MM.1S (cell line): ENCODE results near the gene ACTL7A.
"Not testable (repeated sequence)": the region's sequence is repeated elsewhere in the genome, so short reads cannot be mapped to it uniquely, and the experiment has no call there.

ENCODE experiments used
- DNase-seq: peaks from one replicate; pipeline ENCODE4 v3.0.0-alpha.2; 2015
- H2AFZ ChIP-seq: fragments of 300-600 bp; sonication (generic); 2 replicates; pipeline ENCODE4 v1.6.0; 2016; ENCODE audit warnings: antibody characterized with exemption, low read length
- H3F3A ChIP-seq: fragments of 300-600 bp; sonication (generic); 2 replicates; pipeline ENCODE4 v1.6.1; 2016; ENCODE audit warnings: mild to moderate bottlenecking, antibody characterized with exemption, low read length, moderate library complexity, mixed read lengths; ENCODE audit not compliant: insufficient read depth
- H3K27ac ChIP-seq: fragments of 300-600 bp; sonication (generic); 2 replicates; pipeline ENCODE4 v1.5.1; 2016; ENCODE audit warnings: mild to moderate bottlenecking, low read length
- H3K27me3 ChIP-seq: fragments of 300-600 bp; sonication (generic); replicated peaks from 2 replicates; pipeline ENCODE4 v1.6.0; 2016; ENCODE audit warnings: low read length; ENCODE audit not compliant: insufficient read depth
- H3K36me3 ChIP-seq: fragments of 300-600 bp; sonication (generic); replicated peaks from 2 replicates; pipeline ENCODE4 v1.6.1; 2016; ENCODE audit warnings: mild to moderate bottlenecking, low read length, mixed read lengths; ENCODE audit not compliant: insufficient read depth
- H3K4me1 ChIP-seq: fragments of 300-600 bp; sonication (generic); 2 replicates; pipeline ENCODE4 v1.6.1; 2016; ENCODE audit warnings: low read length, mixed read lengths
- H3K4me2 ChIP-seq: fragments of 300-600 bp; sonication (generic); 2 replicates; pipeline ENCODE4 v1.6.0; 2016; ENCODE audit warnings: low read depth, low read length
- H3K4me3 ChIP-seq: fragments of 300-600 bp; sonication (generic); 2 replicates; pipeline ENCODE4 v1.5.1; 2016; ENCODE audit warnings: low read length, mixed read lengths
- H3K79me2 ChIP-seq: fragments of 300-600 bp; sonication (generic); 2 replicates; pipeline ENCODE4 v1.6.1; 2016; ENCODE audit warnings: mixed run types, low read length, mixed read lengths
- H3K9ac ChIP-seq: fragments of 300-600 bp; sonication (generic); 2 replicates; pipeline ENCODE4 v1.6.1; 2016; ENCODE audit warnings: low read length, mixed read lengths
- H3K9me2 ChIP-seq: fragments of 300-600 bp; sonication (generic); replicated peaks from 2 replicates; pipeline ENCODE4 v1.6.1; 2016; ENCODE audit warnings: mild to moderate bottlenecking, low read length, mixed read lengths; ENCODE audit not compliant: insufficient read depth
- H3K9me3 ChIP-seq: fragments of 300-600 bp; sonication (generic); replicated peaks from 2 replicates; pipeline ENCODE4 v1.6.1; 2016; ENCODE audit warnings: mild to moderate bottlenecking, low read length, mixed read lengths; ENCODE audit not compliant: insufficient read depth
- H4K20me1 ChIP-seq: fragments of 300-600 bp; sonication (generic); 2 replicates; pipeline ENCODE4 v1.6.1; 2016; ENCODE audit warnings: mild to moderate bottlenecking, low read length, moderate library complexity, mixed read lengths; ENCODE audit not compliant: insufficient read depth
- EZH2 ChIP-seq: fragments of 300-600 bp; sonication (generic); optimal IDR thresholded peaks from 2 replicates; pipeline ENCODE3; 2017; ENCODE audit warnings: low read depth, mild to moderate bottlenecking, antibody characterized with exemption, low read length, mixed read lengths
- EZH2phosphoT487 ChIP-seq: fragments of 300-600 bp; sonication (generic); IDR thresholded peaks from 2 replicates; pipeline ENCODE4 v1.6.1; 2018; ENCODE audit warnings: antibody characterized with exemption, low read length
- TF ChIP-seq, protein P1 (sequence below): fragments of 300-600 bp; sonication (generic); IDR thresholded peaks from 2 replicates; pipeline ENCODE4 v1.5.1; 2016; ENCODE audit warnings: antibody characterized with exemption, low read length, mixed read lengths

The ACTL7A gene

DNA sequence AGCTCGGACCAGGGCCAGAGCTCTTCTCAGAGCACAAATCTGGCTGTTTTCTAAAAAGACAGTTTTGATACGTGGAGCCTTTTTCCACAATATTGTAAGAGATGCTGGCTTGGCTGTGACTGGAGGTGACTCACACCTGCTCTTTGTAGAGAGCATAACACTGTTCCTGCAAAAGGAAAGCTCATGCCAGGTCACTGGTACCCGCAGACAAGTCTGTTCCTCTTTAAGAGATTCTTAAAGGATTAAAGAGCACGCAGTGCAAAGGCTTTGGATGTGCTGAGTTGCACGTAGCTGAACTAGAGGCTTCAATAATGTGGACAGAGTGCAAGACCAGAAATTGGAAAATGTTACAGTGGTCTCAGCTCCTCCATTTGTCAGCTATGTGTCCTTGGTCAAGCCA is 25.3 kb upstream of the ACTL7A start:
- DNase-seq = no peak
- no peaks in the 10 kb centered on the region for H3F3A ChIP-seq
- H3K79me2 ChIP-seq = no peaks in the 10 kb centered on the region
- no peak overlapping the region for H2AFZ ChIP-seq
- no peak overlapping the region for H3K9ac ChIP-seq
- H3K9me2 ChIP-seq = no peaks in the 10 kb centered on the region
- TF ChIP-seq, protein P1, sequence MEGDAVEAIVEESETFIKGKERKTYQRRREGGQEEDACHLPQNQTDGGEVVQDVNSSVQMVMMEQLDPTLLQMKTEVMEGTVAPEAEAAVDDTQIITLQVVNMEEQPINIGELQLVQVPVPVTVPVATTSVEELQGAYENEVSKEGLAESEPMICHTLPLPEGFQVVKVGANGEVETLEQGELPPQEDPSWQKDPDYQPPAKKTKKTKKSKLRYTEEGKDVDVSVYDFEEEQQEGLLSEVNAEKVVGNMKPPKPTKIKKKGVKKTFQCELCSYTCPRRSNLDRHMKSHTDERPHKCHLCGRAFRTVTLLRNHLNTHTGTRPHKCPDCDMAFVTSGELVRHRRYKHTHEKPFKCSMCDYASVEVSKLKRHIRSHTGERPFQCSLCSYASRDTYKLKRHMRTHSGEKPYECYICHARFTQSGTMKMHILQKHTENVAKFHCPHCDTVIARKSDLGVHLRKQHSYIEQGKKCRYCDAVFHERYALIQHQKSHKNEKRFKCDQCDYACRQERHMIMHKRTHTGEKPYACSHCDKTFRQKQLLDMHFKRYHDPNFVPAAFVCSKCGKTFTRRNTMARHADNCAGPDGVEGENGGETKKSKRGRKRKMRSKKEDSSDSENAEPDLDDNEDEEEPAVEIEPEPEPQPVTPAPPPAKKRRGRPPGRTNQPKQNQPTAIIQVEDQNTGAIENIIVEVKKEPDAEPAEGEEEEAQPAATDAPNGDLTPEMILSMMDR = no peak
- no peak for TF ChIP-seq EZH2phosphoT487
- no peak for TF ChIP-seq EZH2
- no peak overlapping the region for H3K4me3 ChIP-seq
- H4K20me1 ChIP-seq = no peaks in the 10 kb centered on the region
- H3K27me3 ChIP-seq = no peaks in the 10 kb centered on the region
- H3K27ac ChIP-seq = no peak overlapping the region
- no peaks in the 10 kb centered on the region for H3K36me3 ChIP-seq
- H3K4me2 ChIP-seq = no peak overlapping the region
- H3K4me1 ChIP-seq = peaks cover 6% of the 10 kb centered on the region
- H3K9me3 ChIP-seq = no peaks in the 10 kb centered on the region

DNA sequence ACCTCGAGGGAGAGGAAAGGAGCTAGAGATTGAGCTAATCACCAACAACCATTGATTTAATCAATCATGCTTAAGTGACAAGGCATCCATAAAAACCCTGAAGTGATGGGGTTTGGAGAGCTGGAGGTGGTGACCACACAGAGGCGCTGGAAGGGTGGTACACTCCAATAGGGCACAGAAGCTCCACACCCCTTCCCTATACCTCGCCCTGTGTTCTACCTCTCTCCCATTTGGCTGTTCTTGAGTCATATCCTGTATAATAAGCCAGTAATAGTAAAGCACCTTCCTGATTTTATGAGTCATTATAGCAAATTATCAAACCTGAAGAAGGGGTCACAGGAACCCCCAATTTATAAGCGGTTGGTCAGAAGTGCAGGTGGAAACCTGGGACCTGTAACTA is 24.5 kb upstream of the ACTL7A start:
- H3K4me2 ChIP-seq = no peak overlapping the region
- H3K27ac ChIP-seq = no peak overlapping the region
- no peaks in the 10 kb centered on the region for H3K9me2 ChIP-seq
- no peak overlapping the region for H2AFZ ChIP-seq
- no peak overlapping the region for H3K4me3 ChIP-seq
- no peak overlapping the region for H3K9ac ChIP-seq
- H3F3A ChIP-seq = no peaks in the 10 kb centered on the region
- no peaks in the 10 kb centered on the region for H3K79me2 ChIP-seq
- H3K27me3 ChIP-seq = no peaks in the 10 kb centered on the region
- H3K4me1 ChIP-seq = peaks cover 6% of the 10 kb centered on the region
- no peak for DNase-seq
- H3K9me3 ChIP-seq = no peaks in the 10 kb centered on the region
- H3K36me3 ChIP-seq = no peaks in the 10 kb centered on the region
- TF ChIP-seq EZH2phosphoT487 (no peak), EZH2 (no peak)
- TF ChIP-seq, protein P1 = no peak
- H4K20me1 ChIP-seq = no peaks in the 10 kb centered on the region

DNA sequence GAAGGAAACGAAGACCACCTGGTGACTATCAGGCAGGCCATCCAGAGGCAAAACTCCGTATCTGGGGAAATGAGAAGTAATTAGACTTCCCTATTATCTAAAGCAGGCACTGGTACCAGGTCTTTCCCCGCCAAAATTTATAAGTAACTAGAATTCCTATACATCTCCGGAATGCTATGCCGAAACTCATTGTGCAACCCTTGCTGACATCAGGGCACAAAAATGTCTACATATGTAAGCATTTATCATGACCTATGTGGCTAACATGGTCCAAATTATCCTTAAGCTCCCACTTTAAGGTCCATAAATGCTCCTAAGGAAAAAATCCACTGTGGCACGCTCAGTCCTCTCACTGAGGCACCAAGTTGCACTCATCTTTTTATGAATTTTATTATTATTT is 24.0 kb upstream of the ACTL7A start:
- Histone ChIP-seq H3K36me3 (no peaks in the 10 kb centered on the region), H3K4me2 (no peak overlapping the region), H3K9ac (no peak overlapping the region), H3K27me3 (no peaks in the 10 kb centered on the region), H3F3A (no peaks in the 10 kb centered on the region), H2AFZ (no peak overlapping the region), H3K4me1 (peaks cover 6% of the 10 kb centered on the region), H3K9me2 (no peaks in the 10 kb centered on the region), H4K20me1 (no peaks in the 10 kb centered on the region), H3K79me2 (no peaks in the 10 kb centered on the region), H3K4me3 (no peak overlapping the region), H3K27ac (no peak overlapping the region), H3K9me3 (no peaks in the 10 kb centered on the region)
- DNase-seq = no peak
- no peak for TF ChIP-seq EZH2phosphoT487
- TF ChIP-seq EZH2 = no peak
- TF ChIP-seq, protein P1 = no peak

DNA sequence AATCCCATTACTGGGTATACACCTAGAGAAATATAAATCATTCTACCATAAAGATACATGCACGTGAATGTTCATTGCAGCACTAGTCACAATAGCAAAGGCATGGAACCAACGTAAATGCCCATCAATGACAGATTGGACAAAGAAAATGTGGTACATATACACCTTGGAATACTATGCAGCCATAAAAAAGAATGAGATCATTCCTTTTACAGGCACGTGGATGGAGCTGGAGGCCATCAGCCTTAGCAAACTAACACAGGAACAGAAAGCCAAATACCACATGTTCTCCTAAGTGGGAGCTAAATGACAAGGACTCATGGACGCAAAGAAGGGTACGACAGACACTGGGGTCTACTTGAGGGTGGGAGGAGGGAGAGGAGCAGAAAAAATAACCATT is 22.5 kb upstream of the ACTL7A start:
- not testable (repeated sequence) for H3K36me3 ChIP-seq, H3F3A ChIP-seq, DNase-seq, H4K20me1 ChIP-seq, H3K4me3 ChIP-seq, H3K27ac ChIP-seq, H3K4me2 ChIP-seq, H2AFZ ChIP-seq, H3K4me1 ChIP-seq, H3K9ac ChIP-seq, H3K79me2 ChIP-seq, H3K9me3 ChIP-seq, H3K27me3 ChIP-seq, H3K9me2 ChIP-seq
